B cell (primary cell): ENCODE results near the gene NDEL1. TPM values are rescaled to one million over a fixed set of nuclear protein-coding genes. Genes with fewer than 3 reads are reported as not detected.

Source experiments
- ATAC-seq: fragments of 200-7000 bp; cut with Tn5 transposase; one replicate; pipeline ENCODE4 v1.10.0; 2021; ENCODE audit warnings: low read depth, mild to moderate bottlenecking, moderate number of reproducible peaks, moderate library complexity
- CTCF ChIA-PET: fragments of 350-600 bp; sonication (Branson Sonifier 250); formaldehyde crosslinking; loops from one replicate; lab custom pipeline; 2021; ENCODE audit warnings: antibody characterized with exemption, inconsistent platforms; lab: Charles Lee
- POLR2A ChIA-PET: fragments of 350-600 bp; sonication (Branson Sonifier 250); formaldehyde crosslinking; loops from one replicate; lab custom pipeline; 2021; ENCODE audit warnings: antibody characterized with exemption; lab: Charles Lee
- DNase-seq: peaks from one replicate; pipeline ENCODE4 v3.0.0; 2013
- H2AFZ ChIP-seq: 2 replicates; pipeline ENCODE4 v1.6.1; 2012; ENCODE audit warnings: mild to moderate bottlenecking, low read depth, low read length; ENCODE audit not compliant: insufficient read depth, poor library complexity, severe bottlenecking
- H3K27ac ChIP-seq, 2 donors: 1 replicate in 1 of 2; 2 replicates in 1 of 2; pipeline ENCODE4 v1.5.1; 2012 to 2013; ENCODE audit warnings: low read length in 2 of 2, mild to moderate bottlenecking in 2 of 2, moderate library complexity in 1 of 2
- H3K27me3 ChIP-seq, 4 experiments: fragments of 200-600 bp in 1 of 4; sonication (generic) in 1 of 4; replicated peaks in 1 of 4; 1 replicate in 2 of 4; 2 replicates in 2 of 4; pipeline versions ENCODE4 v1.6.1 to v1.7.0; 2013 to 2016; ENCODE audit warnings: low read length in 3 of 4, mild to moderate bottlenecking in 2 of 4, mixed read lengths in 1 of 4, moderate library complexity in 1 of 4; ENCODE audit not compliant: insufficient read depth in 4 of 4, control insufficient read depth in 3 of 4; ENCODE audit errors: control extremely low read depth in 1 of 4
- H3K36me3 ChIP-seq, 2 experiments: replicated peaks in 1 of 2; 1 replicate in 1 of 2; 2 replicates in 1 of 2; pipeline versions ENCODE4 v1.6.1 to v1.7.1; 2013; ENCODE audit warnings: low read length in 1 of 2; ENCODE audit not compliant: insufficient read depth in 2 of 2, control insufficient read depth in 1 of 2; ENCODE audit errors: control extremely low read depth in 1 of 2, extremely low read depth in 1 of 2
- H3K4me1 ChIP-seq, 2 donors: fragments of 200-600 bp in 1 of 2; sonication (generic) in 1 of 2; 1 replicate in 1 of 2; 2 replicates in 1 of 2; pipeline versions ENCODE4 v1.5.1 to v1.6.1; 2013 to 2017; ENCODE audit warnings: low read length in 2 of 2; ENCODE audit not compliant: control insufficient read depth in 2 of 2, insufficient read depth in 2 of 2
- H3K4me2 ChIP-seq: replicated peaks from 2 replicates; pipeline ENCODE3; 2012; ENCODE audit warnings: mild to moderate bottlenecking, low read depth, low read length; ENCODE audit not compliant: poor library complexity, severe bottlenecking
- H3K4me3 ChIP-seq, 5 experiments: fragments of 200-600 bp in 1 of 5; sonication (generic) in 1 of 5; 1 replicate in 3 of 5; 2 replicates in 2 of 5; pipeline versions ENCODE4 v1.5.1 to v1.7.0; 2011 to 2016; ENCODE audit warnings: low read length in 4 of 5, mild to moderate bottlenecking in 4 of 5, low read depth in 2 of 5, control low read depth in 1 of 5, moderate library complexity in 1 of 5; ENCODE audit not compliant: insufficient read depth in 1 of 5; ENCODE audit errors: control extremely low read depth in 1 of 5, extremely low read depth in 1 of 5
- H3K79me2 ChIP-seq: fragments of 200-600 bp; sonication (generic); one replicate; pipeline ENCODE4 v1.6.0; 2016; ENCODE audit warnings: low read length; ENCODE audit not compliant: control insufficient read depth, insufficient read depth
- H3K9ac ChIP-seq: fragments of 200-600 bp; sonication (generic); 2 replicates; pipeline ENCODE4 v1.6.1; 2017; ENCODE audit warnings: mild to moderate bottlenecking, low read length, moderate library complexity
- H3K9me3 ChIP-seq, 3 donors: one replicate each; pipeline versions ENCODE4 v1.6.1 to v1.7.1; 2013; ENCODE audit warnings: low read length in 2 of 3; ENCODE audit not compliant: control insufficient read depth in 2 of 3, insufficient read depth in 1 of 3; ENCODE audit errors: control extremely low read depth in 1 of 3
- H4K20me1 ChIP-seq: 2 replicates; pipeline ENCODE4 v1.6.0; 2012; ENCODE audit warnings: mild to moderate bottlenecking, low read length; ENCODE audit not compliant: insufficient read depth, control insufficient read depth, poor library complexity, severe bottlenecking
- H3K27ac Mint-ChIP-seq: one replicate; pipeline ENCODE4 v1.8.0; 2021; ENCODE audit warnings: mixed read lengths
- H3K27me3 Mint-ChIP-seq: one replicate; pipeline ENCODE4 v1.8.0; 2021; ENCODE audit warnings: mixed read lengths
- H3K4me1 Mint-ChIP-seq: one replicate; pipeline ENCODE4 v1.8.0; 2021; ENCODE audit warnings: mixed read lengths
- H3K4me3 Mint-ChIP-seq: one replicate; pipeline ENCODE4 v1.8.0; 2021; ENCODE audit warnings: mixed read lengths
- H3K9me3 Mint-ChIP-seq: one replicate; pipeline ENCODE4 v1.8.0; 2022; ENCODE audit warnings: mixed read lengths; ENCODE audit not compliant: insufficient read depth
- CTCF ChIP-seq: fragments of 200-600 bp; IDR thresholded peaks from one replicate; pipeline ENCODE4 v1.8.0; 2022; ENCODE audit warnings: antibody characterized with exemption, mild to moderate bottlenecking
- EZH2 ChIP-seq: IDR thresholded peaks from 2 replicates; pipeline ENCODE4 v1.6.1; 2012; ENCODE audit warnings: borderline replicate concordance, low read depth, mild to moderate bottlenecking, moderate library complexity, low read length; ENCODE audit not compliant: insufficient read depth, poor library complexity, severe bottlenecking
- WGBS: methylation state at CpG from one replicate; pipeline ENCODE4 v1.1.5; 2013; ENCODE audit warnings: missing lambda C conversion rate; ENCODE audit not compliant: insufficient coverage; 5-methylcytosine and 5-hydroxymethylcytosine counted together
- intact Hi-C: fragments of 100-400 bp; cut with micrococcal nuclease; formaldehyde crosslinking; loops from one replicate; pipeline ENCODE4 v1.10.0; 2022
- polyA plus RNA-seq: library from polyadenylated mRNA; depleted of rRNA; stranded (reverse); fragments of >200 nt; gene quantifications from 2 replicates; pipeline ENCODE4 v1.2.3, GENCODE V29; 2012
- total RNA-seq, 2 donors: library from RNA; stranded (reverse); fragments of 120-200 nt in 1 of 2; gene quantifications; 1 replicate in 1 of 2; 2 replicates in 1 of 2; pipeline versions ENCODE4 v1.2.3 to v1.2.4, GENCODE V29; 2013 to 2022

Gene NDEL1
- total and polyA plus RNA-seq, 2 donors (not counting 1 experiment from before 2014, with no cell fraction given): 30.2 to 108 TPM

DNA sequence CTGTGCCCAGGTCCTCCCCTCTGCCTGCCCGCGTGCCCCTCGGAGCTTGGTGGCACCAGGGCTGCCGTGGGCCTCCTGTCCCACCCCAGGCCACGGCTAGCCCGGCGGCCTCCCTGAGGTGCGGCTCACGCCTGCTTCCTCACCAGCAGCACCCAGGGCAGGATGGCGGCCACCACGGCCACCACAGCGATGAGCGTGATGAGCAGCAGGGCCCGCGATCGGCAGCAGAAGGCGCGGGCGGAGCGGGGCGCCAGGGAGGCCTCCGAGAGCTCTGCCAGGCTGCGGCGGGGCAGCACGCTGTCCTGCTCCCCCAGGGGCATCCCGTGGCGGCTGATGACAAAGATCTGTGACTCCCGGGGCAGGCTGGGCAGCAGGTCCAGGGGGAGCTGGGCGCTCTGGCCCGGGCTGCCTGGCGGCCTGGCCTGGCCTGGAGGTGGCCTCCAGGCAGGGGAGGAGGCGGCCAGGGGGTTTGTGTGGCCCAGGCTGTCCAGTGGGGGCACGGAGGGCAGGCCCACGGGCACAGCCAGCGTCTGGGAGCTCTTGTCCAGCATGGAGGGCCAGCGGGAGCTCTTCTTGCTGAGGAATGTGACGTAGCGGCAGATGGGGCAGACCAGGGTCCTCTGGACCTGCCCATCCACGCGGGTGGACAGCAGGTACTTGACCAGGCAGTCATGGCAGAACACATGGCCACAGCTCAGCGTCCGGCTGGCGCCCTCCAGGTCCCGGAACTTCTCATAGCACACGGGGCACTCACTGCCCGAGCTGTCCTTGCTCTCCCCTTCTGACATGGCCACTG lies 42.8 kb upstream of the NDEL1 start:
- no peak overlapping the region for H3K4me3 ChIP-seq
- H3K9ac ChIP-seq: no peak overlapping the region
- peaks cover 0 to 18% (median 6%) of the 10 kb centered on the region in 4 experiments for H3K27me3 ChIP-seq
- ATAC-seq (no peak), DNase-seq (no peak)
- Mint-ChIP-seq H3K27ac (no peak overlapping the region), H3K4me1 (peaks cover 9% of the 10 kb centered on the region), H3K27me3 (peaks cover 14% of the 10 kb centered on the region), H3K4me3 (no peak overlapping the region), H3K9me3 (no peaks in the 10 kb centered on the region)
- POLR2A ChIA-PET: no interaction called here
- no peak overlapping the region for H3K27ac ChIP-seq
- TF ChIP-seq EZH2 (no peak), CTCF (no peak)
- CTCF ChIA-PET: interaction anchor here (1.8 kb wide), 2 partner anchors 9 to 353 kb away, joined by 5 to 6 read pairs; no protein-coding TSS in a partner anchor
- H3K36me3 ChIP-seq: no peaks in the 10 kb centered on the region
- intact Hi-C loops: no loop called here
- no peaks in the 10 kb centered on the region for H3K79me2 ChIP-seq
- H3K9me3 ChIP-seq: peaks cover 0 to 19% (median 2%) of the 10 kb centered on the region in 3 donors
- peak overlapping the region; percentile 71 for H2AFZ ChIP-seq
- H4K20me1 ChIP-seq: no peaks in the 10 kb centered on the region
- H3K4me2 ChIP-seq: peak overlapping the region; percentile 52
- WGBS: 94% methylated on average over 46 of the region's 46 CpGs
- H3K4me1 ChIP-seq: peaks cover 11 to 14% of the 10 kb centered on the region in 2 donors
